ENCODE data around the gene ZNF343.

ZNF343 gene

DNA sequence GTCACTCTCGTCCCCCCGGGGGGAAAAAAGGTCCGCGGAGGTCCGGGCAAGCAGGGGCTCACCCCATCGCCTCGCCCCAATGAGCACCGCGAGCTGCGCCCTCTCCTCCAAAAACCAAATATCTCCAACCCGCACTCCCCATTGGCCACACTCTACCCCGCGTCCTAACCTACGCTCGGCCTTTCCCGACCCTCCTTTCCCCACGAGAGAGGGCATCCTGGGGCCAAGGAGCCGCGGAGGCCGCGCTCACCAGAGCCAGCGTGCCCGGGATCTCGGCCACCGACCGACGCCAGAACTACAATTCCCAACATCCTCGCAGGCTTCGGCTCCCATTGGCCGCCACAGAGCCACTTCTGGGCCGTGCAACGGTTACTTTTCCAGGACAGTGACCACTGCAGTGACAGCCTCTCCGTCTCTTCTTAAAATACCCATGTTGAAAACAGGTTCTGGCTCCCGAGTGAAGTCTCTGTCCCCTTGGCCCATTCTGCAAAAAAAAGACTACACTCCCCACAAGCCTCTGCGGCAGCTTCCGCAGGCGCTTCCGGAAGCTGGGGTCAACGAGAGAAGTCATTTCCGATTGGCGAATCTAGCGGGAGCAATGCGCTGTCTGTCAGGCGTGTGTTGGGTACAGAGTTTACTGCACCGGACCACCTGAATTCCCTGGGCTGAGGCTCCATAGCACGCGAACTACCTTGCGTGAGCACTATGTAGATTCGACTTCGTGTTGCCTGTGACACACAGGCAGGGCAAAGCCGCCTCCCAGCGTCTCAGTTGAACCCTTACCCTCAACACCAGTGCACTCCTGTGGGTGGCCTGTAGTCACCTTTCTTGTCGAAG is at the start of gene ZNF343:
Gene ZNF343 (minus strand): TSS at position 285 of the 837 bp plus-strand sequence. CDS start 15,020 bp downstream, outside the sequence.
- DNase-seq (ENCODE audit: low read depth), result peak; percentile 85
- TF ChIP-seq, protein P1, sequence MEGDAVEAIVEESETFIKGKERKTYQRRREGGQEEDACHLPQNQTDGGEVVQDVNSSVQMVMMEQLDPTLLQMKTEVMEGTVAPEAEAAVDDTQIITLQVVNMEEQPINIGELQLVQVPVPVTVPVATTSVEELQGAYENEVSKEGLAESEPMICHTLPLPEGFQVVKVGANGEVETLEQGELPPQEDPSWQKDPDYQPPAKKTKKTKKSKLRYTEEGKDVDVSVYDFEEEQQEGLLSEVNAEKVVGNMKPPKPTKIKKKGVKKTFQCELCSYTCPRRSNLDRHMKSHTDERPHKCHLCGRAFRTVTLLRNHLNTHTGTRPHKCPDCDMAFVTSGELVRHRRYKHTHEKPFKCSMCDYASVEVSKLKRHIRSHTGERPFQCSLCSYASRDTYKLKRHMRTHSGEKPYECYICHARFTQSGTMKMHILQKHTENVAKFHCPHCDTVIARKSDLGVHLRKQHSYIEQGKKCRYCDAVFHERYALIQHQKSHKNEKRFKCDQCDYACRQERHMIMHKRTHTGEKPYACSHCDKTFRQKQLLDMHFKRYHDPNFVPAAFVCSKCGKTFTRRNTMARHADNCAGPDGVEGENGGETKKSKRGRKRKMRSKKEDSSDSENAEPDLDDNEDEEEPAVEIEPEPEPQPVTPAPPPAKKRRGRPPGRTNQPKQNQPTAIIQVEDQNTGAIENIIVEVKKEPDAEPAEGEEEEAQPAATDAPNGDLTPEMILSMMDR (conservative IDR thresholded peaks at IDR 0.05; ENCODE audit: low read depth, low read length), result peak; percentile 1
- H3K4me3 ChIP-seq (ENCODE audit: low read depth, low read length), result peak within 1 kb of the TSS; percentile 94

DNA sequence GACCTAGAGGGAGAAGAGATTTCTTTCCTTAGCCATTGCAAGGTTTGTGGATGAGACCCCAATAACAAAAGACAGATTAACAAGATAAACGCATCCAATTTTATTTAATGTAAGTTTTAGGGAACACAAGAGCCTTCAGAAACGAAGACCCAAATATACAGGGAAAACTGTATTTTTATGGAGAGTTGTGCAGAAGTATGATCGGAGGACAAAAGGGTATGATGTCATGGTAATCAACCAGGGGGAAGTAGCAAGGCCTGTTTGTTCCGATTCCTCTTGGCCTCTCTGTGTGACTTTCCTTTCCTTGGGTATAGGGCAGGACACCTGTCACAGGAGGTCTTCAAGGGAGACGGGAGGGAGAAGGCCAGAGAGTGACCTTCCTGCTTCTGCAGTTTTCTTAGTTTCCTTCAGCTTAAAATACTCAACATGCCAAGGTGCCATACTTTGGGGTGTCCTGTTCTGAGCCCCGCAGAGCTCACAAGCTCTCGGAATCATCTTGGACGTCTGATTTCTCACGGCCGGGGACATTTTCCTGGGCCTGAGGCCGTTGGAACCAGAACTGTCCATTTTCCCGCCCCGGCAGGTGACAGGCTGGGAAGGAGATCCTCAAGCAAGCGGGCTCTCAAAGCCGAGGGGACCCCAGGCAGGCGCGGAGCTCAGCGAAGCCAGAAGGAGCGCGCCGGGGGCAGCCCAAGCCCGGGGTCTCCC is 49.3 kb upstream of the ZNF343 start:
- no peak overlapping the region for H3K4me3 ChIP-seq (ENCODE audit: low read depth, low read length)
- TF ChIP-seq, protein P1 (conservative IDR thresholded peaks at IDR 0.05; ENCODE audit: low read depth, low read length), result no peak
- no peak for DNase-seq (ENCODE audit: low read depth)

DNA sequence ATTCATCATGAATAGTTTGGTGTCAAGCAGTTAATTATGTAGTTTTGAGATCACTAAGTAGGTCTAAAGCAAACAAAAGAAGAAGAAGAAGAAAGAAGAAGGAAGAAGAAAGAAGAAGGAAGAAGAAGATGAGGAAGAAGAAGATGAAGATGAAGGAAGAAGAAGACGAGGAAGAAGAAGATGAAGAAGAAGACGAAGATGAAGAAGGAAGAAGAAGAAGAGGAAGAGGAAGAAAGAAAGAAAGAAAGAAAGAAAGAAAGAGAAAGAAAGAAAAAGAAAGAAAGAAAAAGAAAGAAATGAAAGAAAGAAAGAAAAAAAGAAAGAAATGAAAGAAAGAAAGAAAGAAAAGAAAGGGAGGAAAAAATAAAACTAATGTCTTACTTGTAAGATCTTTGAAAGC is 36.9 kb upstream of the ZNF343 start:
- H3K4me3 ChIP-seq (ENCODE audit: low read depth, low read length), result no peak overlapping the region
- no peak for DNase-seq (ENCODE audit: low read depth)
- TF ChIP-seq, protein P1 (conservative IDR thresholded peaks at IDR 0.05; ENCODE audit: low read depth, low read length), result no peak

DNA sequence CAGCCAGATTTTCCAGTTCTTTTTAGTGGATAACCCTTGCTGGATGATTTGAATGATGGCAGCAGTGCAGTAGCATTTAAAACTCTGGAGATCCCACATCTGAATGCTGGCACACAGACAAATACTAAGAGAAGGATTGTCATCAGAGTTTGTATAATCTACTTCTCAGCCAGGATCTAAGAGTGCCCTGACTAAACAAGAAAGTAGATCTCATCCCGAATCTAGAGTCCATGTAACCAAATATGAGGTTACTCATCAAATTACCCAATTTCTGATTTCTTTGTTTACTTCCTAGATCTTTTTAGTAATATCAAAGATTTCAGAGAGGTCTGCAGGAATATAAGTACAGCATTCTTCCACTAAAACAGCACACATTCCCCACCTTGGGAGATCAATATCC is 35.5 kb upstream of the ZNF343 start:
- TF ChIP-seq, protein P1 (conservative IDR thresholded peaks at IDR 0.05; ENCODE audit: low read depth, low read length), result no peak
- no peak overlapping the region for H3K4me3 ChIP-seq (ENCODE audit: low read depth, low read length)
- DNase-seq (ENCODE audit: low read depth), result no peak

DNA sequence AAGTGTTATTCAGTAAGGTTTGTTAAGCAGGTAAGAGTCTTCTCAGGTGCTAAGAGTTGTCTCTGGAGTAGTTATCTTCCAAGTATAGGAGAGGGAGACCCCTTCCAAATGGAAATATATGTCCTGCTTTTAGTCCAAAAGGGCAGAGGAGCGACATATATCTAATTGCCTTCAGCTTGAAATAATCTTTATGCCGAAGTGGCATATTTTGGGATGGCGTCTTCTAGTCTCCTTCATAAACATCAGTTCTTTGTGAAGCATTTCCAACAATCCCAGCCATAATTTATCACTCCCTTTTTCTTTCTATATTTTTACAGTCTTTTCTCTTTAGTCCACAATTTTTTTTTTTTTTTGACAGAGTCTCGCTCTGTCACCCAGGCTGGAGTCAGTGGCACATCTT is 33.6 kb upstream of the ZNF343 start:
- TF ChIP-seq, protein P1 (conservative IDR thresholded peaks at IDR 0.05; ENCODE audit: low read depth, low read length), result no peak
- DNase-seq (ENCODE audit: low read depth), result no peak
- H3K4me3 ChIP-seq (ENCODE audit: low read depth, low read length), result no peak overlapping the region

DNA sequence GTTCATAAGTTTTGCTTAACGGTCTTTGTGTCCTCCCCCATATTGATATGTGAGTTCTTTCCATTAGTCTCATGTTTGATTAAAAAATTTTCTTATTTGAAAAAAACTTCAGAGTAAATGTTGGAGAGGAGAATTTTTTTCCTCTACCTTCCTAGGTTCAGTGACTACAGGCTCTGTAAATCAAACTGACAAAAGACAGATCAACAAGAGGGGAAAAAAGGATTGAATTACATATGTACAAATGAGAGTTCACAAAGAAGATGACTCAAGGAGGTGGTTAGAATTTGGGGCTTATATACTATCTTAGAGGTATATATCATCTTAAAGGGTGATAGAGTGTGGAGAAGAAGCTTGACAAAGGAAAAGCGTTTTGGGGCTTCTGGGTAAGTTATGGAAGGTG is 33.2 kb upstream of the ZNF343 start:
- DNase-seq (ENCODE audit: low read depth), result no peak
- H3K4me3 ChIP-seq (ENCODE audit: low read depth, low read length), result no peak overlapping the region
- TF ChIP-seq, protein P1 (conservative IDR thresholded peaks at IDR 0.05; ENCODE audit: low read depth, low read length), result no peak
